GM12801 (cell line): ENCODE data around the gene KRTAP10-12.

Experiments used
- CTCF ChIP-seq: IDR thresholded peaks from one replicate; pipeline ENCODE4 v1.5.1; 2011; ENCODE audit warnings: control low read depth; ENCODE audit not compliant: insufficient read length; ENCODE audit errors: extremely low read depth

KRTAP10-12 gene

GRCh38 chr21:44742418-44743153, 45.6 kb downstream of the KRTAP10-12 start:
- no peak for TF ChIP-seq CTCF
